ENCODE data around the gene IL34. TPM values are rescaled to one million over a fixed set of nuclear protein-coding genes. Genes with fewer than 3 reads are reported as not detected.
"Not testable (repeated sequence)": the region's sequence is repeated elsewhere in the genome, so short reads cannot be mapped to it uniquely, and the experiment has no call there.

IL34 gene
- total RNA-seq, 2 donors from 2014 or later, result 1.2 TPM; not detected in 1

GRCh38 chr16:70670175-70670574 lies 23.8 kb downstream of the IL34 start:
- Mint-ChIP-seq H3K4me3 (no peak overlapping the region), H3K27me3 (no peaks in the 10 kb centered on the region), H3K36me3 (no peaks in the 10 kb centered on the region), H3K4me1 (ENCODE audit: low read depth in 2 of 2) (no peaks in the 10 kb centered on the region), H3K9me3 (no peaks in the 10 kb centered on the region), H3K27ac (no peak overlapping the region)
- no peak for ATAC-seq
- no peak for DNase-seq (ENCODE audit: low spot score)

- not testable (repeated sequence) for H3K4me1 Mint-ChIP-seq (ENCODE audit: low read depth in 2 of 2); H3K27me3 Mint-ChIP-seq; H3K36me3 Mint-ChIP-seq; DNase-seq (ENCODE audit: low spot score); H3K4me3 Mint-ChIP-seq; H3K9me3 Mint-ChIP-seq; ATAC-seq; H3K27ac Mint-ChIP-seq
These were observed 24.6 kb downstream of the IL34 start for GRCh38 chr16:70670938-70671337.

GRCh38 chr16:70674221-70675014 lies 28.1 kb downstream of the IL34 start:
- Mint-ChIP-seq H3K4me1 (ENCODE audit: low read depth in 2 of 2) (peaks cover 3 to 9% of the 10 kb centered on the region in 2 donors), H3K27me3 (no peaks in the 10 kb centered on the region), H3K9me3 (no peaks in the 10 kb centered on the region), H3K27ac (no peak overlapping the region), H3K4me3 (no peak overlapping the region), H3K36me3 (no peaks in the 10 kb centered on the region)
- peak in 1 of 2 donors; percentile 4 for ATAC-seq
- no peak for DNase-seq (ENCODE audit: low spot score)

- no peak for DNase-seq (ENCODE audit: low spot score)
- ATAC-seq, result no peak
- Mint-ChIP-seq H3K4me1 (ENCODE audit: low read depth in 2 of 2) (peaks cover 3 to 9% of the 10 kb centered on the region in 2 donors), H3K36me3 (no peaks in the 10 kb centered on the region), H3K27me3 (no peaks in the 10 kb centered on the region), H3K4me3 (no peak overlapping the region), H3K27ac (no peak overlapping the region), H3K9me3 (no peaks in the 10 kb centered on the region)
These were observed 29.6 kb downstream of the IL34 start for GRCh38 chr16:70675851-70676513.

GRCh38 chr16:70676675-70677498 lies 30.5 kb downstream of the IL34 start:
- Mint-ChIP-seq H3K9me3 (no peaks in the 10 kb centered on the region), H3K4me3 (no peak overlapping the region), H3K27ac (no peak overlapping the region), H3K36me3 (no peaks in the 10 kb centered on the region), H3K27me3 (no peaks in the 10 kb centered on the region), H3K4me1 (ENCODE audit: low read depth in 2 of 2) (peaks cover 3 to 9% of the 10 kb centered on the region in 2 donors)
- DNase-seq (ENCODE audit: low spot score) (no peak), ATAC-seq (no peak)

GRCh38 chr16:70677499-70678120 lies 31.3 kb downstream of the IL34 start:
- Mint-ChIP-seq H3K27me3 (no peaks in the 10 kb centered on the region), H3K36me3 (no peaks in the 10 kb centered on the region), H3K9me3 (no peaks in the 10 kb centered on the region), H3K27ac (no peak overlapping the region), H3K4me1 (ENCODE audit: low read depth in 2 of 2) (peaks cover 3 to 9% of the 10 kb centered on the region in 2 donors), H3K4me3 (no peak overlapping the region)
- no peak for DNase-seq (ENCODE audit: low spot score)
- ATAC-seq, result no peak

- DNase-seq (ENCODE audit: low spot score) (no peak), ATAC-seq (no peak)
- H3K36me3 Mint-ChIP-seq, result no peaks in the 10 kb centered on the region
- H3K9me3 Mint-ChIP-seq, result no peaks in the 10 kb centered on the region
- no peak overlapping the region for H3K27ac Mint-ChIP-seq
- H3K4me1 Mint-ChIP-seq (ENCODE audit: low read depth in 2 of 2), result peaks cover 3 to 9% of the 10 kb centered on the region in 2 donors
- H3K4me3 Mint-ChIP-seq, result peak overlapping the region; percentile 45
- H3K27me3 Mint-ChIP-seq, result no peaks in the 10 kb centered on the region
These were observed 31.9 kb downstream of the IL34 start for GRCh38 chr16:70678121-70678897.

GRCh38 chr16:70678898-70679670 lies 32.7 kb downstream of the IL34 start:
- no peak overlapping the region for H3K27ac Mint-ChIP-seq
- H3K4me3 Mint-ChIP-seq, result peak overlapping the region; percentile 45
- ATAC-seq (peak; percentile 21 to 52), DNase-seq (ENCODE audit: low spot score) (no peak)
- H3K36me3 Mint-ChIP-seq, result no peaks in the 10 kb centered on the region
- no peaks in the 10 kb centered on the region for H3K9me3 Mint-ChIP-seq
- H3K4me1 Mint-ChIP-seq (ENCODE audit: low read depth in 2 of 2), result peaks cover 3 to 9% of the 10 kb centered on the region in 2 donors
- H3K27me3 Mint-ChIP-seq, result peaks cover 0 to 3% of the 10 kb centered on the region in 2 donors

GRCh38 chr16:70679671-70680494 lies 33.5 kb downstream of the IL34 start:
- Mint-ChIP-seq H3K9me3 (no peaks in the 10 kb centered on the region), H3K4me3 (no peak overlapping the region), H3K36me3 (no peaks in the 10 kb centered on the region), H3K27me3 (peaks cover 0 to 4% of the 10 kb centered on the region in 2 donors), H3K27ac (no peak overlapping the region), H3K4me1 (ENCODE audit: low read depth in 2 of 2) (peaks cover 3 to 9% of the 10 kb centered on the region in 2 donors)
- DNase-seq (ENCODE audit: low spot score) (no peak), ATAC-seq (no peak)

GRCh38 chr16:70680495-70681381 lies 34.4 kb downstream of the IL34 start:
- Mint-ChIP-seq H3K9me3 (no peaks in the 10 kb centered on the region), H3K4me1 (ENCODE audit: low read depth in 2 of 2) (peaks cover 3 to 9% of the 10 kb centered on the region in 2 donors), H3K27ac (no peak overlapping the region), H3K27me3 (peaks cover 0 to 4% of the 10 kb centered on the region in 2 donors), H3K36me3 (no peaks in the 10 kb centered on the region), H3K4me3 (no peak overlapping the region)
- DNase-seq (ENCODE audit: low spot score), result no peak
- no peak for ATAC-seq
